Kidney (tissue), 14 donors: ENCODE measurements around the gene CAPRIN1. TPM values are rescaled to one million over a fixed set of nuclear protein-coding genes. Genes with fewer than 3 reads are reported as not detected.

ENCODE experiments used
- DNase-seq, 5 donors: peaks; one replicate each; pipeline ENCODE4 v3.0.0-alpha.2; 2013 to 2020
- FAIRE-seq: peaks from 2 replicates; lab custom pipeline; 2012; peaks lifted over from hg19 to GRCh38; lab: Jason Lieb, UNC
- H3K27ac ChIP-seq, 2 donors: one replicate each; pipeline ENCODE4 v1.7.0; 2013; ENCODE audit warnings: low read depth in 2 of 2, low read length in 2 of 2, inconsistent platforms in 1 of 2
- H3K27me3 ChIP-seq: one replicate; pipeline ENCODE4 v1.7.1; 2013; ENCODE audit warnings: low read length, inconsistent platforms; ENCODE audit not compliant: control insufficient read depth, insufficient read depth
- H3K36me3 ChIP-seq, 3 donors: one replicate each; pipeline versions ENCODE4 v1.7.0 to v1.7.1; 2013; ENCODE audit warnings: low read length in 3 of 3, control low read depth in 1 of 3, inconsistent platforms in 1 of 3; ENCODE audit not compliant: insufficient read depth in 3 of 3, control insufficient read depth in 2 of 3
- H3K4me1 ChIP-seq, 3 donors: one replicate each; pipeline versions ENCODE4 v1.7.0 to v1.7.1; 2013; ENCODE audit warnings: low read length in 3 of 3, inconsistent platforms in 1 of 3, low read depth in 1 of 3; ENCODE audit not compliant: control insufficient read depth in 2 of 3, insufficient read depth in 2 of 3
- H3K4me3 ChIP-seq, 3 donors: one replicate each; pipeline versions ENCODE4 v1.7.0 to v1.8.1; 2013; ENCODE audit warnings: low read length in 3 of 3, control low read depth in 1 of 3, inconsistent platforms in 1 of 3
- H3K9ac ChIP-seq, 3 donors: one replicate each; pipeline versions ENCODE4 v1.7.0 to v1.7.1; 2013; ENCODE audit warnings: low read length in 3 of 3, control low read depth in 1 of 3, inconsistent platforms in 1 of 3
- H3K9me3 ChIP-seq, 3 donors: one replicate each; pipeline versions ENCODE4 v1.7.0 to v1.7.1; 2013; ENCODE audit warnings: low read length in 3 of 3, control low read depth in 1 of 3, inconsistent platforms in 1 of 3; ENCODE audit not compliant: control insufficient read depth in 2 of 3, insufficient read depth in 1 of 3
- CTCF ChIP-seq: IDR thresholded peaks from 3 replicates; pipeline ENCODE4 v1.5.1; 2012; ENCODE audit warnings: mild to moderate bottlenecking, moderate library complexity, borderline replicate concordance; ENCODE audit not compliant: insufficient read depth; ENCODE audit errors: extremely low read depth
- intact Hi-C: fragments of 100-400 bp; cut with DNase I; formaldehyde crosslinking; loops from one replicate; pipeline ENCODE4 v1.11.1; 2022
- polyA plus RNA-seq: library from polyadenylated mRNA; stranded (reverse); fragments of 350-450 nt; fragmentation: Illumina TruSeq; extraction: RNeasy Lipid Tissue Mini Kit (QIAGEN cat#74804); gene quantifications from one replicate; pipeline ENCODE4 v1.2.3, GENCODE V29; 2014; ENCODE audit warnings: low read depth, low replicate concordance; ENCODE audit not compliant: insufficient read depth
- total RNA-seq: library from RNA; stranded (reverse); fragmentation: NEBNext Ultra II Directional; extraction: Animal tissue kit (Norgen Biotek cat#: 25700); gene quantifications from one replicate; pipeline ENCODE4 v1.2.1, GENCODE V29; 2021
- donor health status: control.
- donor health status: control.
- donor health status: control.
- donor health status: control.
- donor health status: control.
- donor health status: DM: yes; HTN: yes; CAD: no.
- donor health status: Normal renal cell carcinoma (clear cell type).

The CAPRIN1 gene
- total and polyA plus RNA-seq, 2 donors from 2014 or later = 83.3 to 174 TPM

GRCh38 chr11:34030382-34030781, 21.1 kb upstream of the CAPRIN1 start:
- H3K4me3 ChIP-seq = no peak overlapping the region
- no peaks in the 10 kb centered on the region for H3K36me3 ChIP-seq
- peaks cover 0 to 4% (median 0%) of the 10 kb centered on the region in 3 donors for H3K4me1 ChIP-seq
- no peak for TF ChIP-seq CTCF
- no peak overlapping the region for H3K9ac ChIP-seq
- intact Hi-C loops = no loop called here
- H3K9me3 ChIP-seq = no peaks in the 10 kb centered on the region
- FAIRE-seq = no peak
- H3K27me3 ChIP-seq = no peaks in the 10 kb centered on the region
- no peak overlapping the region for H3K27ac ChIP-seq
- peak in 1 of 5 donors; percentile 18 for DNase-seq

GRCh38 chr11:34033399-34033798, 18.1 kb upstream of the CAPRIN1 start:
- FAIRE-seq = no peak
- H3K27ac ChIP-seq = no peak overlapping the region
- TF ChIP-seq CTCF = no peak
- no peaks in the 10 kb centered on the region for H3K27me3 ChIP-seq
- no peak for DNase-seq
- no peak overlapping the region for H3K9ac ChIP-seq
- intact Hi-C loops = no loop called here
- no peak overlapping the region for H3K4me3 ChIP-seq
- H3K36me3 ChIP-seq = no peaks in the 10 kb centered on the region
- H3K4me1 ChIP-seq = peaks cover 0 to 2% (median 0%) of the 10 kb centered on the region in 3 donors
- H3K9me3 ChIP-seq = no peaks in the 10 kb centered on the region

GRCh38 chr11:34034053-34034452, 17.5 kb upstream of the CAPRIN1 start:
- H3K9ac ChIP-seq = no peak overlapping the region
- DNase-seq (no peak), FAIRE-seq (no peak)
- H3K4me1 ChIP-seq = no peaks in the 10 kb centered on the region
- H3K27me3 ChIP-seq = no peaks in the 10 kb centered on the region
- intact Hi-C loops = no loop called here
- no peak overlapping the region for H3K4me3 ChIP-seq
- no peak overlapping the region for H3K27ac ChIP-seq
- TF ChIP-seq CTCF = no peak
- no peaks in the 10 kb centered on the region for H3K36me3 ChIP-seq
- H3K9me3 ChIP-seq = no peaks in the 10 kb centered on the region

GRCh38 chr11:34036456-34036855, 15.1 kb upstream of the CAPRIN1 start:
- DNase-seq = no peak
- H3K9ac ChIP-seq = no peak overlapping the region
- no peaks in the 10 kb centered on the region for H3K4me1 ChIP-seq
- H3K4me3 ChIP-seq = no peak overlapping the region
- no peaks in the 10 kb centered on the region for H3K9me3 ChIP-seq
- H3K36me3 ChIP-seq = no peaks in the 10 kb centered on the region
- intact Hi-C loops = no loop called here
- no peaks in the 10 kb centered on the region for H3K27me3 ChIP-seq
- H3K27ac ChIP-seq = no peak overlapping the region
- no peak for TF ChIP-seq CTCF
- FAIRE-seq = no peak
